ENCODE measurements around the gene OR5D13. TPM values are rescaled to one million over a fixed set of nuclear protein-coding genes. Genes with fewer than 3 reads are reported as not detected.

Gene OR5D13
- not detected for polyA plus RNA-seq (2013, experiment 1 of 2; ENCODE audit: insufficient read length)
- polyA plus RNA-seq (2013, experiment 2 of 2; ENCODE audit: insufficient read length), result not detected

DNA sequence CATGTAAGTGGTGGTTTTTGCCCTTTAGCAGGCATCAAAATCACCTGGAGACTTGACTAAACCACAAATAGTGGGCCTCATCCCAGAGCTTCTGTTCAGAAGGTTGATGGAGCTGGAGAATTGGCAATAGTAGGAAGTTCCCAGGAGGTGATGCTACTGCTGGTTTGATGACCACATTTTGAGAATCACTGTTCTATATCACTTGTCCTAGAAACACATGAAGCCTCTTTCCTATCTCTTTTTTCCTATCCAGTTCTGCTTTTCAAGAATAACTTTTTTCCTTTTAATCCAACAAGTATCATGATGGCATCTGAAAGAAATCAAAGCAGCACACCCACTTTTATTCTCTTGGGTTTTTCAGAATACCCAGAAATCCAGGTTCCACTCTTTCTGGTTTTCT lies at the start of gene OR5D13:
Gene OR5D13, plus strand, starts transcription at position 301 of the 400 bp plus-strand sequence. Its CDS starts 0 bp downstream, at position 301.
- DNase-seq, result no peak

DNA sequence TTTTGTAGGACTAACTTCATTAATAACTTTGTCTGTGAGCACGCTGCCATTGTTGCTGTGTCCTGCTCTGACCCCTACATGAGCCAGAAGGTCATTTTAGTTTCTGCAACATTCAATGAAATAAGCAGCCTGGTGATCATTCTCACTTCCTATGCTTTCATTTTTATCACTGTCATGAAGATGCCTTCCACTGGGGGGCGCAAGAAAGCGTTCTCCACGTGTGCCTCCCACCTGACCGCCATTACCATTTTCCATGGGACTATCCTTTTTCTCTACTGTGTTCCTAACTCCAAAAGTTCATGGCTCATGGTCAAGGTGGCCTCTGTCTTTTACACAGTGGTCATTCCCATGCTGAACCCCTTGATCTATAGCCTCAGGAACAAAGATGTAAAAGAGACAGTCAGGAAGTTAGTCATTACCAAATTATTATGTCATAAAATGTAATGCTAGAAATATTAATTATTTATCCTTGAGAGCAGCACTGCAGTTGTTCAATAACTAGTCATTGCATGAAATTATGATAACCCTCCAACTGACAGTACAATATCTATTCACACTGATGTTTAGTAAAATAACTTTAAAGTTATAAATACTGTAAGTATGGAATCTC lies 46.4 kb upstream of the OR5D13 start:
- no peak for DNase-seq

- no peak for DNase-seq
Measured at GRCh38 chr11:55732936-55733335, 40.3 kb upstream of the OR5D13 start.

- no peak for DNase-seq
Measured at GRCh38 chr11:55791606-55792005, 18.4 kb downstream of the OR5D13 start.

DNA sequence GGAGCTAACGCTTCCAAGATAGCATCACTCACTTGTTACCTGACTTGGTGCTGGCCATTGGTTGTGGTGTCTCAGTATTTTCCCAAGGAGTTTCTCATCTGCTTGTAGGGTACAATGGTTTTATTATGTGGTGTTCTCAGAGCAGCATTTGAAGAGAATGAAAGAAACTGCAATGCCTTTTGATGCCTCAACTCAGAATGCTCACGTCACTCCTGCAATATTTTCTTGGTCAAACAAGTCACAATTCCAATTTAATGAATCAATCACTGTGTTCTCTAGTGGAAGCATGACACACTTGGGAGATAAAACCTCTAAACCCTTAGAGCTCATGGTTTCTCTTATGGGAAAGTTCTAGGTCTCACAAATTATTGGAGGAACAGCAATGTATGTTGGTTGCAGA lies 20.1 kb downstream of the OR5D13 start:
- no peak for DNase-seq

DNA sequence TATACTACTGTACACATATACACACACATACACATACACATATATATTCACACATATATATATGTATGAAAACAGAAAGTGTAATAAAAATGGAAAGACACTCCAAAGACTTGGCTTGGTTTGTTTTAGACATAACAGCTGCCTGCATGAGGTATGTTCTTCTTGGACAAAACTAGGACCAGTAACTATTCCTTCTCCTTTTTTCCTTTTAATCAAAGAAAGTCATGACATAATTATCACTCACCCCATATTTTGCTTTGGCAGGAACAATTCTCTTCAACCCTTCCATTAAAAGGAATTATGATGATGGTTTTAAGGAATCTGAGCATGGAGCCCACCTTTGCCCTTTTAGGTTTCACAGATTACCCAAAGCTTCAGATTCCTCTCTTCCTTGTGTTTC lies 22.0 kb downstream of the OR5D13 start, which contains the start of gene OR5D14:
Gene OR5D14, plus strand, starts transcription at position 301 of the 400 bp plus-strand sequence. Its CDS starts 0 bp downstream, at position 301.
- no peak for DNase-seq

DNA sequence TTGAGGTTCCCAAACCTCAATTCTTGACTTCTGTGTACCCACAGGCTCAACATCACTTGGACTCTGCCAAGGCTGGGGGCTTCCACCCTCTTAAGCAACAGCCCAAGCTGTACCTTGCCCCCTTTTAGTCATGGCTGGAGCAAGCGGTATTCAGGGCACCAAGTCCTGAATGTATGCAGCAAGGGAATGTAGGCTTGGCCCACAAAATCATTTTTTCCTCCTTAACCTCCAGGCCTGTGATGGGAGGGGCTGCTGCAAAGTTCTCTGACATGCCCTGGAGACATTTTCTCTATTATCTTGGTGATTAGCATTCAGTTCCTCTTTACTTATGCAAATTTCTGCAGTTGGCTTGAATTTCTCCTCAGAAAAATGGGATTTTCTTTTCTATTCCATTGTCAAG lies 33.0 kb downstream of the OR5D13 start:
- DNase-seq, result no peak

GRCh38 chr11:55811067-55811466 lies 37.8 kb downstream of the OR5D13 start, which contains the start of gene OR5L1:
Gene OR5L1, plus strand, starts transcription at chr11:55811367. Its CDS starts 100 bp downstream, at chr11:55811467.
- DNase-seq, result no peak

DNA sequence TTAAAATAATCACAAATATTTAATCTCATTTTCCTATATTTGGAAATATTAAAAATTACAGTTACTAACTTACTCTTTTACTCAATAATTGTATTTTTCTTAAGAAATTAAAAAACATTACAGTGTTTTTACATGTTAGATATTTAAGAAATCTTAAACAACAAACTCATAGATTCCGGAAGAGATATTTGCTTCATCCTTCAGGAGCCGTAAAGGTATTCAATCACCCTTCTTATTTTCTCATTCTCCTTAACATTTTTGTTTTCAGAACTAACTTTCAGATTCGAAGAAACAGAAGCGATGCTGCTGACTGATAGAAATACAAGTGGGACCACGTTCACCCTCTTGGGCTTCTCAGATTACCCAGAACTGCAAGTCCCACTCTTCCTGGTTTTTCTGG lies 46.1 kb downstream of the OR5D13 start, which contains the start of gene OR5D18:
Gene OR5D18, plus strand, starts transcription at position 301 of the 400 bp plus-strand sequence. Its CDS starts 0 bp downstream, at position 301.
- DNase-seq, result no peak

Measured in fibroblast of skin of back (primary cell).